Erythroblast (primary cell): Measurements from ENCODE around the gene SNORC.

Source experiments
- GATA1 ChIP-seq: IDR thresholded peaks from 2 replicates; pipeline ENCODE4 v1.6.1; 2011; ENCODE audit warnings: low read depth, mild to moderate bottlenecking, control low read depth, low read length, moderate library complexity
- POLR2A ChIP-seq: IDR thresholded peaks from 2 replicates; pipeline ENCODE4 v1.6.1; 2011; ENCODE audit warnings: mild to moderate bottlenecking, low read length

- TF ChIP-seq POLR2A (no peak), GATA1 (no peak)
Observed at GRCh38 chr2:232861353-232861752, 8.7 kb upstream of the SNORC start.
